ENCODE measurements around the gene COPE.
A peak's percentile ranks its signal among the peaks of the same experiment; 100 is the strongest.
"Not testable (repeated sequence)": the region's sequence is repeated elsewhere in the genome, so short reads cannot be mapped to it uniquely, and the experiment has no call there.

COPE gene

DNA sequence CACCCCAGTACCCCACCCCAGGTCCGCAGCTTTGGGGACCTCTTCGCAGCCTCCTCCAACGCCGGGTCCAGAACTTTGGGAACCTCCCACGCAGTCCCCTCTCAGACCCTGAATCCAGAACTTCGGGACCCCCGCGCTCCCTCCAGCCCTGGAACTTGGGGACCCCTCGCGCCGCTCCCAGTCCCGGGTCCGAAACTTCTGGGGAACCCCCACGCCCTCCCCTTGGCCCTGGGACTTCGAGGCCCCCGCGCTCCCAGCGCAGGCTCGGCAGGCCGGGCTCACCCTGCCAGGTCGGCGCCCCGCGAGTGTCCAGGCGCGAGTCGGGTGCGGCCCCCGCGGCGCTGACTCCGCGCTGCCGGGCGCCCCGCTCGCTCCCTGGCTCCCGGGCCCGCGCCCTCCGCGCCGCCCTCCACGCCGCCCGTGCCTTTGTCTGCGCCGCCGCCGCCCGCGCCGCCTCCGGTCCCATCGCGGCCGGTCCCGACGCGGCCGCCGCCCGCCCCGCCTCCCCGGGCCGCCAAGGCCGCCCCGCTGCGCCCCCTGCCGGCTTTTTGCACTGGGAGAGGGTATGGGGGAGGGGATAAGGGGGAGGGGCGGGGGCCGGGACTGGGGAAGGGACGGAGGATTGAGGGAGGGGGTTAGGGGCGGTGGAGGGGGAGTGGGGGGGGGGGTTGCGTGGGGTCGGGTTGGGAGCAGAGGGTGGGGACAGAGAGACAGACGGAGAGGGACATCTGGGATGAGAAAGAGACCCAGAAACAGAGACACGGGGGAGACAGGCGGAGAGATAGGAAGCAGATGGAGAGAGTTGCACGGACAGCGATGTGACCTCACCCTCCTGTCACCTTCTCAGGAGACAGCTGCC, 21.8 kb upstream of the COPE start, which contains the start of gene HOMER3:
TSS of gene HOMER3 (minus strand) at position 449 of the 859 bp plus-strand sequence. CDS start 2,235 bp downstream, outside the sequence.
- DNase-seq (ENCODE audit: low read depth in 2 of 2), result peak; percentile 33 to 67

GRCh38 chr19:18939922-18940768, 21.0 kb upstream of the COPE start:
- no peak for DNase-seq (ENCODE audit: low read depth in 2 of 2)

DNA sequence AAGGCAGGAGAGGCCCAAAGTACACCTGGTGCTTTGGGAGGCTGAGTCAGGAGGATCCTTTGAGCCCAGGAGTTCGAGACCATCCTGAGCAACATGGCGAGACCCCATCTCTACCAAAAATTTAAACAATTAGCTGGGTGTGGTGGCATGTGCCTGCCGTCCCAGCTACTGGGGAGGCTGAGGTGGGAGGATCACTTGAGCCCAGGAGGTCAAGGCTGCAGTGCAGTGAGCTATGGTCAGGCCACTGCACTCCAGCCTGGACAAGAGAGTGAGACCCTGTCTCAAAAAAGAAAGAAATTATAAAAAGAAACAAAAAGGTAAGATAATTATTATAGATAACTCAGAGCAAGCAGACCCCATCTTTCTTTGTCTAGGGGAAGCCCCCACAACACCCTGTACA, 20.0 kb upstream of the COPE start:
- DNase-seq (ENCODE audit: low read depth in 2 of 2), result no peak

- no peak for DNase-seq (ENCODE audit: low read depth in 2 of 2)
These were observed 14.1 kb upstream of the COPE start for GRCh38 chr19:18933297-18933696.

DNA sequence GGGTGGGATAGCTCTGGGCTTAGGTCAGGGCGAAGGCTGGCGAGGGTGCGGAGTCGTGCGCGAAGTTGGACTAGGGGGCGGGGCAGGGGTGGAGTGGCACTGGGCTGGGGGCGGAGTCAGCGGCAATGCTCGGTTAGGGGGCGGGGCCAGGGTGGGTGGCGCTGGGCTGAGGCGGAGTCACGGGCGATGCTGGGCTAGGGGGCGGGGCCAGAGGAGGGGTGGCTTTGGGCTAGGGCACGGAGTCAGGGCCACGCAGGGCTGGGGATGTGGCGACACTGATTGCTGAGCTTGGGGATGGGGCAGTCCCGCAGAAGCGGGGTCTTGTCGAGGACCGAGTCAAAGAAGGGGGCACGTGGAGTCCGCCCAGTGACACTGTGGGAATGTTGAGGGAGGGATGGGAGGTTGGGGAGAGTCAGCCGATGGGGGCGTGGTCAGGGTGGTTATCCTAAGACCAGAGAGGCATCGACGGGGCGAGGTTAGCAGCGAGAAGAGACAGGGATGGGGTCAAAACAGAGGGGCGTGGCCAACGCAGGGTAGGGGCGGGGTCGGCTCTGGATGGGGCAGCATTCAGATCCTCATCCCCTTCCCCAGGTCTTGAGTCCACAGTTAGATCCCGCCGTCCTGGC, 13.1 kb upstream of the COPE start:
- DNase-seq (ENCODE audit: low read depth in 2 of 2), result peak; percentile 71 to 83

GRCh38 chr19:18931316-18932162, 12.4 kb upstream of the COPE start:
- no peak for DNase-seq (ENCODE audit: low read depth in 2 of 2)

DNA sequence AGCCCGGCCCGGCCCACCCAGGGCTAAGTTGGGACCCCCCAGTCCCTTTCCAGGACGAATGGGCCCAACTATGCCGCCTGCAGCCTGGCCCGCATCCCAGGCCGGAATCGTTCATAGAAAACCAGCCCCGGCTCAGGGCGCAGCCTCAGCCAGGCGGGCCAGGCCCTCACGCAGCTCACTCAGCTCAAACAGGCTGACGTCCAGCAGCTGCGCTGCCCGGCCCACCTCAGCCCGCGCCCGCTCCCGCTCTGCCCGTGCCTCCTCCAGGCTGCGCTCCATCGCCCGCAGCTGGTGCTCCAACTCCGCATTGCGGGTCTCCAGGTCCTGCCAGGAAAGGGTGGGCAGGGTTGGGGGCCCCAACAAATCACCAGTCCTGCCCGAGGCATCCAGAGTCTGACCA, 10.1 kb upstream of the COPE start:
- DNase-seq (ENCODE audit: low read depth in 2 of 2), result no peak

- DNase-seq (ENCODE audit: low read depth in 2 of 2), result no peak
These were observed 9.0 kb upstream of the COPE start for GRCh38 chr19:18928018-18928805.

- no peak for DNase-seq (ENCODE audit: low read depth in 2 of 2)
These were observed 5.6 kb upstream of the COPE start for GRCh38 chr19:18924684-18925213.

DNA sequence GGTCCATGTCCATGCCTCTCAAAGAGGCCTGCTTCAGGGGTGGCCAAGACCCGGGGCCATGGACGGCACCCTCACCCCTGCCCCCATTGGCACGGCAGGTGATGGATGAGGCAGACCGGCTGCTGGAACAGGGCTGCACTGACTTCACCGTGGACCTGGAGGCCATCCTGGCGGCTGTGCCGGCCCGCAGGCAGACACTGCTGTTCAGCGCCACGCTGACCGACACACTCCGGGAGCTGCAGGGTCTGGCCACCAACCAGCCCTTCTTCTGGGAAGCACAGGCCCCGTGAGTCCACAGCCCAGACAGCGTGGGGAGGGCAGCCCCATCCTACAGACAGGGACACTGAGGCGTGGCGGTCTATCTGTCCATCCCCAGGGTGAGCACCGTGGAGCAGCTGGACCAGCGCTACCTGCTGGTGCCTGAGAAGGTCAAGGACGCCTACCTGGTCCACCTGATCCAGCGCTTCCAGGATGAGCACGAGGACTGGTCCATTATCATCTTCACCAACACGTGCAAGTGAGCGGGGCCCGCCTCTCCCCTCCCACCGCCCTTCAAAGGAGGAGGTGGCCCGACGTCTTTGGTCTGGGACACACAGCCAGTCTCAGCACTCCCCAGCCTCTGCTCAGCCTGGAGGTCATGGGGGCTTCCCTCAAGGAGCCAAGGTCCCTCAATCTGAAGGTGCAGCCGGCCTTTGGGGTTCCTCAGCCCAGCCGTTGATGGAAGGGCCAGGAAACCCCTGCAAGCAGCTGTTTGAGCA, 3.2 kb upstream of the COPE start:
- DNase-seq (ENCODE audit: low read depth in 2 of 2), result no peak

DNA sequence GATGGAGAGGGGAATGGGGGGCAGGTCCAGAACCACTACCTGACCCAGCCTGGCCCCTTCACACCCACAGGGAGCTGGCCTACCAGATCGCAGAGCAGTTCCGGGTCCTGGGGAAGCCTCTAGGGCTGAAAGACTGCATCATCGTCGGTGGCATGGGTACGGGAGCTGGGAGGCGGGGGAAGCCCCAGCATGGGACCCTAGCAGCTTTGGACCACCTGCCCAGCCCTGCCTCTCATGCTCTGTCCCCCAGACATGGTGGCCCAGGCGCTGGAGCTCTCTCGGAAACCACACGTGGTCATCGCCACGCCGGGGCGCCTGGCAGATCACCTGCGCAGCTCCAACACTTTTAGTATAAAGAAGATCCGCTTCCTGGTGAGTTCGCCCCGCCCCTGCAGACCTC, 2.4 kb upstream of the COPE start:
- no peak for DNase-seq (ENCODE audit: low read depth in 2 of 2)

- DNase-seq (ENCODE audit: low read depth in 2 of 2), result no peak
These were observed 1.2 kb upstream of the COPE start for GRCh38 chr19:18920400-18920799.

DNA sequence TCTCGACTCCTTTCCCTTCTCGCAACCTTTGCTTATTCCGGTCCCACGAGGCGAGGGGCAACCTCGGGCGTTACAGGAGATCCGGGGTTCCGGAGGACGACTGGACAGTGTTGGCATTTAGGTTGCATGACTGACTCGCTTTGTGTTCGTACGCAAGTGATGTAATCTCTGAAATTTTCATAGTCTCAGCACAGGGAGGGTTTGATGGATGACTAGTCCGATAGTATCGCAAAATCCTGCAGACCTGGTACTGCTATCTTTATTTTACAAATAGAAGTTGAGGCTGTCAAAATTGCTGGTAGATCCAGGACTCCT, 670 bp upstream of the COPE start:
- DNase-seq (ENCODE audit: low read depth in 2 of 2), result no peak

GRCh38 chr19:18917593-18917992, 1.6 kb downstream of the COPE start:
- DNase-seq (ENCODE audit: low read depth in 2 of 2), result not testable (repeated sequence)

DNA sequence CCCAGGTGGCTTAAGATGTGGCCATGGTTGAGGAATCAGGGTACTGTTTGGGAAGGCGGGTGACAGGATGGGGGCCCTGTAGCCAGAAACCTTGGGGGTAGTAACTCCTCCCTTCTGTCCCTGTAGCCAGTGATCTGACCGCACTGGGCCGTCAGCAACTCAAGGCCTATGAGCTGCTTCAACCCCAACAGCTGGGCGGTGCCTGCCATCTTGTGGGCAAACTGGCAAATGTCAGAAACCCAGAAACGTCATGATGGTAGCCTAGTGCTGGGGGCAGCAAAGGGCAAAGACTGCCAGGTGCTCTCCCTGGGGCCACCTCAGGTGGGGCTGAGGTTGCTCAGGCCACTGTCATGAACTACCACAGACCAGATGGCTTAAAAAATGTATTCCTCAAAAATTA, 3.5 kb downstream of the COPE start:
- no peak for DNase-seq (ENCODE audit: low read depth in 2 of 2)

DNA sequence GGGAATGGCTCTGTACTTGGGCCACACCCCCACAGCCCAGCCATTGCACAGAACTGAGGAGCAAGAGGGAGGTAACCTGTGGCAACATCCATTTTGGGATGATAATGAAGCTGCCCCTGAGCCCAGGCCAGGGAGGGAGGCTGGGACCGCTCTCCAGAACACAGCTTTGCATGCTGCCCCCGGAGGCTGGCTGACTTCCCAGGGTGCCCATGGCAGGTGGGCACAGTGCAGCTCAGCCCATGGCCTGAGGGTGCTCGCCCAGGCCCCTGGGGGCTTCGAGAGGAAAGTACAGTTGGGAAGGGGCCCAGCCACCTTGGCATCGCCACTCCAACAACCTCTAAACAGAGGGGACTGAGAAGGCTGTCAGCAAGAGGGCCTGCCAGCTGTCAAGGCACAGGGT, 5.7 kb downstream of the COPE start:
- DNase-seq (ENCODE audit: low read depth in 2 of 2), result no peak

GRCh38 chr19:18912933-18913332, 6.3 kb downstream of the COPE start:
- DNase-seq (ENCODE audit: low read depth in 2 of 2), result no peak

- DNase-seq (ENCODE audit: low read depth in 2 of 2), result no peak
These were observed 8.3 kb downstream of the COPE start for GRCh38 chr19:18910801-18911436.

DNA sequence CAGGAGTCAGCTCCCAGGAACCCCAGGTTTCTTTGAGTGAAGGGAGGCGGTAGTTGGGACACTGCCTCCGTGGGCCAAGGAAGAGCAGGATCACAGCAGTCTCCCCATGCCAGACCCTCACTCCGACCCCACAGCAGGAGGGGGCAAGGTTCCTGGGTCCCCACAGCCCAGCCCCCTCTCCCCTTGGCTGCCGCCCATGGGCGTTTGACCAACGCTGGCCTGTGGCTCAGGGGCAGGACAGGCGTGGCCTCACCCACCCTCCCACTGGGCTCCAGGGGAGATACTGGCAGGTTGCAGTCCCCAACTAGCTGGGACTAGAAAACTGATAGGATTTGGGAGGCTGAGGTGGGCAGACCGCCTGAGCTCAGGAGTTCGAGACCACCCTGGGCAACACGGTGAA, 9.2 kb downstream of the COPE start:
- no peak for DNase-seq (ENCODE audit: low read depth in 2 of 2)

Data from stimulated activated CD4-positive, alpha-beta T cell treated with anti-CD3 and anti-CD28 coated beads, Interleukin-1b, Interleukin-23, amount 100 ng/mL, for 1 hour (primary cell).